ENCODE measurements around the gene NTRK3.

Gene NTRK3

GRCh38 chr15:87976552-87976951 lies 280.0 kb downstream of the NTRK3 start:
- TF ChIP-seq CTCF (IDR thresholded peaks at IDR 0.05; ENCODE audit: low read depth, low read length) = no peak
- DNase-seq (ENCODE audit: extremely low read depth, low read depth) = no peak

GRCh38 chr15:87973501-87974215 lies 282.9 kb downstream of the NTRK3 start:
- no peak for TF ChIP-seq CTCF (IDR thresholded peaks at IDR 0.05; ENCODE audit: low read depth, low read length)
- DNase-seq (ENCODE audit: extremely low read depth, low read depth) = no peak

GRCh38 chr15:87971076-87971475 lies 285.5 kb downstream of the NTRK3 start:
- TF ChIP-seq CTCF (IDR thresholded peaks at IDR 0.05; ENCODE audit: low read depth, low read length) = no peak
- no peak for DNase-seq (ENCODE audit: extremely low read depth, low read depth)

GRCh38 chr15:87967951-87968350 lies 288.6 kb downstream of the NTRK3 start:
- no peak for DNase-seq (ENCODE audit: extremely low read depth, low read depth)
- TF ChIP-seq CTCF (IDR thresholded peaks at IDR 0.05; ENCODE audit: low read depth, low read length) = no peak

- TF ChIP-seq CTCF (IDR thresholded peaks at IDR 0.05; ENCODE audit: low read depth, low read length) = no peak
- DNase-seq (ENCODE audit: extremely low read depth, low read depth) = no peak
These were observed 291.2 kb downstream of the NTRK3 start for GRCh38 chr15:87965304-87965703.

GRCh38 chr15:87962428-87962827 lies 294.1 kb downstream of the NTRK3 start:
- DNase-seq (ENCODE audit: extremely low read depth, low read depth) = no peak
- no peak for TF ChIP-seq CTCF (IDR thresholded peaks at IDR 0.05; ENCODE audit: low read depth, low read length)

GRCh38 chr15:87961851-87962420 lies 294.6 kb downstream of the NTRK3 start:
- no peak for TF ChIP-seq CTCF (IDR thresholded peaks at IDR 0.05; ENCODE audit: low read depth, low read length)
- no peak for DNase-seq (ENCODE audit: extremely low read depth, low read depth)

Data from AG09319 (cell line).